GM13977 (cell line): ENCODE measurements around the gene SRRM2.

Experiments
- DNase-seq: peaks from one replicate; pipeline ENCODE4 v3.0.0; 2012; ENCODE audit warnings: low spot score
- in situ Hi-C: fragments of 300-500 bp; cut with MboI; formaldehyde crosslinking; loops from one replicate; pipeline ENCODE4 v1.12.0; 2022; ENCODE audit warnings: low sequenced_read_pairs, low pct_unique_long_range_greater_than_20kb, mixed read lengths, inconsistent platforms; ENCODE audit not compliant: unreplicated experiment
- TF ChIP-seq, protein P1 (sequence below): IDR thresholded peaks from 2 replicates; pipeline ENCODE4 v1.5.1; 2012; ENCODE audit warnings: mild to moderate bottlenecking, control low read depth; ENCODE audit not compliant: insufficient read depth; ENCODE audit errors: extremely low read depth, missing control alignments

SRRM2 gene

DNA sequence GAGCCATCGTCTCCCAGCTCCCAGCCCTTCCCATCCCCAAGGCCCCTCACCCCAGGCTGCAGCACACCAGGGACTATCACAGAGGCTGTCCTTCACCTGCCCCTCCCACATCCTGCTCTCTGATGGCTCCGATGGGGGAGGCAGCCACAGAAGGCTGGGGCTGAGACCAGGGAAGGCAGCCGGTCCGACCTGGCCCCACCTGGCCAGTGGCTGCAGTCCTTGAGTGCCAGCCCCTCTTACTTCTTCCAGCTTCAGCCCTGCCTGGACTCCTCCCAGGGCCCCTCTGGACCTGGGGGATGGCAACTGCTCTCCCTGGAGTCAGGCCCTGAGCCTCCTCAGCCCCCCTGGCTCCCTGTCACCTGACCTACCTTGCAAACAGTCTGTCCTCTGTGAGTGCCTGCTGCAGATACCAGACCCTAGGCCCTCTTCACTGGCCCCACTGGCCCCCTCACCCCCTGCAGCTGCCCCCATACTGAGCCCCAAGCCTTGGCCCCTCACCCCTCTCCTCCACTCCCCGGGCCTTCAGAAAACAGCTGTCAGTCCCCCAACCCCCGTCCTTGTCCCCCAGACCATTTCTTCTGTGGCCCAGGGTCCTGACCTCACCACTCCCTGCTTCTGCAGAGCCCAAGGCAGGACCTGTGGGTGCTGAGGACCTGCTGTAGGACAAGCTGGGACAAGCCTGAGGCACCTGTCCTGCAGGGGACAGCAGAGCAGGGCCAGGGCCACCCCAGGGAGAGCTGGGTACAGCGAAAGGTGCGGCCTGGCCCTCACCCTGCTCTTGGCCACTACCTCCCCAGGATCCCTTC is 12.6 kb upstream of the SRRM2 start:
- TF ChIP-seq, protein P1, sequence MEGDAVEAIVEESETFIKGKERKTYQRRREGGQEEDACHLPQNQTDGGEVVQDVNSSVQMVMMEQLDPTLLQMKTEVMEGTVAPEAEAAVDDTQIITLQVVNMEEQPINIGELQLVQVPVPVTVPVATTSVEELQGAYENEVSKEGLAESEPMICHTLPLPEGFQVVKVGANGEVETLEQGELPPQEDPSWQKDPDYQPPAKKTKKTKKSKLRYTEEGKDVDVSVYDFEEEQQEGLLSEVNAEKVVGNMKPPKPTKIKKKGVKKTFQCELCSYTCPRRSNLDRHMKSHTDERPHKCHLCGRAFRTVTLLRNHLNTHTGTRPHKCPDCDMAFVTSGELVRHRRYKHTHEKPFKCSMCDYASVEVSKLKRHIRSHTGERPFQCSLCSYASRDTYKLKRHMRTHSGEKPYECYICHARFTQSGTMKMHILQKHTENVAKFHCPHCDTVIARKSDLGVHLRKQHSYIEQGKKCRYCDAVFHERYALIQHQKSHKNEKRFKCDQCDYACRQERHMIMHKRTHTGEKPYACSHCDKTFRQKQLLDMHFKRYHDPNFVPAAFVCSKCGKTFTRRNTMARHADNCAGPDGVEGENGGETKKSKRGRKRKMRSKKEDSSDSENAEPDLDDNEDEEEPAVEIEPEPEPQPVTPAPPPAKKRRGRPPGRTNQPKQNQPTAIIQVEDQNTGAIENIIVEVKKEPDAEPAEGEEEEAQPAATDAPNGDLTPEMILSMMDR: no peak
- DNase-seq: no peak
- in situ Hi-C loops: no loop called here

DNA sequence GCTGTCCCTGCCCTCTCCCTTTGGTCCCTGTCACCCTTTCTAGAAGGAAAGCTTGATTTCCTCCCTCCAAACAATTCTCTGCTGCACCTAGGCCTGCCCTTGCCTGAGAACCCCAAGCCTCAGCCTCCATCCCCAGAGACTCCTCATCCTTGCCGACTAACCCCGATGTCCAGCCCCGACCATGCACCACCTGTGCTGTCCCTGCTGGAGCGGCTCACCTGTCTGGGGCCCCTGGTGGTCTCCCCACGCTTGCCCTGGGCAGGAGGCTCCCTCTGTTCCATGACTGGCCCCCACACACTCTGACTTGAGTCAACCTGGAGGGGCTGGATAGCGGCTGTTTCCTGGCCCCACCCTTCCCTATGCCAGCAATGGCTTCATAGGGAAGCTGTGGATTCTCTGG is 12.0 kb upstream of the SRRM2 start:
- DNase-seq: no peak
- in situ Hi-C loops: no loop called here
- TF ChIP-seq, protein P1: no peak

GRCh38 chr16:2741168-2741567 is 11.3 kb upstream of the SRRM2 start:
- TF ChIP-seq, protein P1: no peak
- in situ Hi-C loops: no loop called here
- DNase-seq: no peak

DNA sequence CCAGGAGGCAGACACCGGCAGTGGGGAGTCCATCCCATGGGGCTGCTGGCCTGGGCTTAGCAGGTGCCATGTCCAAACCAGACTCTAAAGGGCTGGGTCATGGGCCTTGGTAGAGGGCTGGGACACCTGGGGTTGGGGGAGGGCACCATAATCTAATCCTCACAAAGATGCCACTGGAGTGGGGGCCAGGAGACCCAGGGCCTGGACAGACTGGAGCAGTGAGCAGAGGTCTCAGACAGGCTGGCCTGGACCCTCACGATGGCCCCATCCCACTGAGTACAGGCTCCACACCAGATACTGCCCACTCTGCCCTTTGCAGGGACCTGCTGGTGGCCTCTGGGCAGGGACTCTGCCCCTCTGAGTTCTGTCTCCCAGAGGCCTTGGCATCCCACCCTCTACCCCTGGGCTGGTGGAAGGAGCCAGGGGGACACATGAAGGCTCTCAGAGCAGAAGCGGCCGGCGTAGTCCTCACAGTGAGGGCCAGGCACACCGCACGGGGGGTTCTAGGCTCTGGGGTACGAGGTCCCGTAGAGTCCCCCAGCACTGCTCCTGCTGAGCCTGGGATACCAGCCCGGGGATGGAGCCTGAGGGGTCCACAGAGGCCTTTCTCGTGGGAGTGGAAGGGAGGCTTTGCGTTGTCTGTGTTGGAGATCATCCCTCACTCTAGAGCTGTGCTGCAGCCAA is 10.0 kb upstream of the SRRM2 start:
- DNase-seq: no peak
- in situ Hi-C loops: no loop called here

DNA sequence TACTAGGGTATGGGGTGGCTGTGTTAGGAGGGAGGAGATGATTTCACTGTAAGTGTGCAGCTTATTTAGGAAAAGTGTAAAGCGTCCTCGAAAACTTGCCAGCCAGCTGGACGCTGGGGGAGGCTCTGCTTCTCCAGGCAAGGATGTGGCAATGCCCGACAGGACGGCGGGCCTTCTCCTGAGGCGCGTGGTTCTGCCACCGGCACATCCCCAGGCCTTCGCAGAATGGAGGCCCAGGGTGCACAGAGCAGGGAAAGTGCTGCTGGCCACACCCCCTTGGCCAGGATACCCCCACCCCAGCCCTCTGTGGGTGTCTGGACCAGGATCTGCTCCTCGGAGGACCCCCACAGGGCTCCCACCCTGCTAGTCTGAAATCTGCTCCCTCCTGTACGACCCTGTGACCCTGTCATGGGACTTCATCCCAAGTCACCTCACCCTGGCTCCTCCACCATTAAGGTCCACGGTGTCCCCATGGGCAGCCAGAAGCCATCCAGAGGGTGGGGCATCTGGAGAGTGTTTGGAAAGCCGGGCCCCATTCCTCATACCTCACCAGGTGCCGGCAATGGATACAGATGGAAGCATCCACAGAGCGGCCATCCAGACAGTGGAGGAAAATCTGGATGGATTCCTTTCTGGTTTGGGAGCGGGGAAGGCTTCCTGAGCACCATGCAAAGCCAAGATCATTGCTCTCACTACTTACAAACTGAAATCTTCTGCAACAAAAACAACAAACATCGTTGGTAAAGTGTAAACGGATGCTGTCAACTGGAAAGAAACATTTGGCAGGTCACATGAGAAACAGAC is 9.2 kb upstream of the SRRM2 start:
- DNase-seq: no peak
- TF ChIP-seq, protein P1: no peak
- in situ Hi-C loops: no loop called here

More for the DNA sequence above, 10.0 kb upstream of the SRRM2 start:
- TF ChIP-seq, protein P1: no peak

DNA sequence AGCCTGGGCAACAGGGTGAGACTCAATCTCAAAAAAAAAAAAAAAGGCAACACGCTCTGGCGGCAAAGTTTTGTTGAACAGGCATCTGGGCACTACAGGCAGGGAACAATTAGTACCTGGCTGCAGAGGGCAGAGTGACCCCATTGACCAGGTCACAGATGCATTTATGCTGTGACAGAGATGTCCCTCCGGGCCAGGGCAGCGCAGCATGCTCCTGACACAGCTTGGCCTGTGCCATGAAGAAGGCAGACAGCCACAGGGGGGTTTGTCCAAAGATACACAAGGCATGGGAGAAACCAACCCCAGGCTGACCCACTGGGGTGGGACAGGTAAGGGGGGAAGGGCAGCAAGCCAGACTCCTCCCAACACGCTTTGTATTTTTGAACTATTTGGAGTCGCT is 7.7 kb upstream of the SRRM2 start:
- in situ Hi-C loops: no loop called here
- TF ChIP-seq, protein P1: no peak
- no peak for DNase-seq
